HepG2 (cell line): ENCODE results near the gene ROM1.

ENCODE experiments used
- ATF7 ChIP-seq, 2 experiments: fragments of 450-650 bp in 1 of 2; sonication (generic) in 1 of 2; formaldehyde crosslinking in 1 of 2; IDR thresholded peaks; 2 replicates each; pipeline versions ENCODE4 v1.4.0 to v1.6.1; 2016 to 2020; ENCODE audit warnings: antibody characterized with exemption in 1 of 2, mild to moderate bottlenecking in 1 of 2, missing genetic modification reagents in 1 of 2
- CBX5 ChIP-seq: sonication (generic); formaldehyde crosslinking; IDR thresholded peaks from 2 replicates; pipeline ENCODE4 v1.4.0; 2020; ENCODE audit warnings: missing genetic modification reagents, borderline replicate concordance
- CREM ChIP-seq, 2 experiments: sonication (generic) in 1 of 2; formaldehyde crosslinking in 1 of 2; IDR thresholded peaks; 2 replicates each; pipeline versions ENCODE4 v1.4.0 to v1.6.1; 2016 to 2020; ENCODE audit warnings: antibody characterized with exemption in 1 of 2, mild to moderate bottlenecking in 1 of 2, missing genetic modification reagents in 1 of 2
- ELF4 ChIP-seq: sonication (generic); formaldehyde crosslinking; IDR thresholded peaks from 2 replicates; pipeline ENCODE4 v1.5.0; 2020; ENCODE audit warnings: missing genetic modification reagents, mild to moderate bottlenecking, moderate library complexity, borderline replicate concordance
- EZH2 ChIP-seq: conservative IDR thresholded peaks from 2 replicates; pipeline ENCODE4 v1.6.1; 2012; ENCODE audit warnings: mild to moderate bottlenecking, low read depth, low read length, moderate library complexity
- MYC ChIP-seq: sonication (generic); formaldehyde crosslinking; IDR thresholded peaks from 2 replicates; pipeline ENCODE4 v1.9.0; 2021; ENCODE audit warnings: missing genetic modification reagents, borderline replicate concordance
- MZF1 ChIP-seq: sonication (generic); formaldehyde crosslinking; IDR thresholded peaks from 2 replicates; pipeline ENCODE4 v1.8.1; 2023; ENCODE audit warnings: mild to moderate bottlenecking, missing genetic modification reagents, borderline replicate concordance
- POLR2AphosphoS5 ChIP-seq: IDR thresholded peaks from 2 replicates; pipeline ENCODE4 v1.6.1; 2012; ENCODE audit warnings: low read depth, low read length
- RAD21 ChIP-seq: fragments of 450-650 bp; formaldehyde crosslinking; IDR thresholded peaks from 2 replicates; pipeline ENCODE4 v1.5.0; 2020; ENCODE audit warnings: mild to moderate bottlenecking
- ZBTB10 ChIP-seq: sonication (generic); formaldehyde crosslinking; IDR thresholded peaks from 2 replicates; pipeline ENCODE4 v1.4.0; 2020; ENCODE audit warnings: missing genetic modification reagents, borderline replicate concordance
- ZFP36 ChIP-seq: fragments of 150-350 bp; IDR thresholded peaks from 2 replicates; pipeline ENCODE4 v1.6.1; 2018; ENCODE audit warnings: borderline replicate concordance, low read length, low read depth; ENCODE audit not compliant: partially characterized antibody
- ZNF12 ChIP-seq: sonication (generic); formaldehyde crosslinking; IDR thresholded peaks from 2 replicates; pipeline ENCODE4 v1.5.0; 2020; ENCODE audit warnings: missing genetic modification reagents
- TF ChIP-seq, protein P1 (sequence below): sonication (generic); formaldehyde crosslinking; IDR thresholded peaks from 2 replicates; pipeline ENCODE4 v1.5.0; 2020; ENCODE audit warnings: mild to moderate bottlenecking, missing genetic modification reagents, moderate library complexity
- TF ChIP-seq, protein P2 (sequence below): sonication (generic); formaldehyde crosslinking; IDR thresholded peaks from 2 replicates; pipeline ENCODE4 v1.4.0; 2020; ENCODE audit warnings: missing genetic modification reagents

DNA sequence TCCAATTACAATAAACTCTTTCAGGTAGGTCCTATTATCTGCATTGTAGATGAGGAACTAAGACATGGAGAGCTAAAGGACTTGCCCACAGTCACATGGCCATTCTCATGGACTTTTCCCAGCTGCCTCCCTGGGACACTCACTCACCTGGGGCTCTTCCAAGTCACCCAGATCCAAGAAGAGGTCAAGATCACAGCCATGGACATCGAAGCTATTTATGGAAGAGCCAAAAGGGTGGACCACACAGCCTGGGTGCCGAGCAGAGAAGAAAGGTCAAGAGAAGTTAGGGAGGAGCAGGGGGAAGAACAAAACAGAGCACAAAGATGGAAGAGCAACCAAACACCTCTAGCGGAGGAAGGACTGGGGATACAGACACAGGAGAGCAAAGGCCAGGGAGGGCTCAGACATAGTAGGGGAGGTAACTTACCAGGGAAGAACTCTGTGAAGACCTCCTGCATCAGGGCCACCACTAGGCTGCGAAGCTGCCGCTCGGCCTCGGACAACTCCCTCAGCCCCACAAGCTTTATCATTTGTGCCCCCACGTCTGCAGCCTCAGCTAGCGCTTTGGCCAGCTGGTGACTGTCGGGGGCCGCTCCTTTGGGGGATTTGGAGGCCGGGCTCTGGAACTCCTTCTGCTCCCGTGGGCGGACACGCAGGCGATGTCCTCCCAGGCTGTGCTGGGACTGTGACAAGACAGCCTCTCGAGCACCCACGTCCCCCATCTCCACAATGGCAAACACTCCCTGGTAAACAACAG lies 31.9 kb upstream of the ROM1 start:
- TF ChIP-seq CREM (IDR thresholded peaks at IDR 0.05) (no peak), CREM (CRISPR knock-in tag; IDR thresholded peaks at IDR 0.05) (no peak), ELF4 (CRISPR knock-in tag) (no peak), MZF1 (CRISPR knock-in tag) (no peak), ZFP36 (no peak), RAD21 (CRISPR knock-in tag) (no peak), ZNF12 (CRISPR knock-in tag) (no peak), MYC (CRISPR knock-in tag) (no peak), ATF7 (IDR thresholded peaks at IDR 0.05) (no peak), ATF7 (CRISPR knock-in tag; IDR thresholded peaks at IDR 0.05) (no peak), ZBTB10 (CRISPR knock-in tag) (no peak), POLR2AphosphoS5 (no peak), EZH2 (no peak), CBX5 (no peak)
- TF ChIP-seq, protein P1, sequence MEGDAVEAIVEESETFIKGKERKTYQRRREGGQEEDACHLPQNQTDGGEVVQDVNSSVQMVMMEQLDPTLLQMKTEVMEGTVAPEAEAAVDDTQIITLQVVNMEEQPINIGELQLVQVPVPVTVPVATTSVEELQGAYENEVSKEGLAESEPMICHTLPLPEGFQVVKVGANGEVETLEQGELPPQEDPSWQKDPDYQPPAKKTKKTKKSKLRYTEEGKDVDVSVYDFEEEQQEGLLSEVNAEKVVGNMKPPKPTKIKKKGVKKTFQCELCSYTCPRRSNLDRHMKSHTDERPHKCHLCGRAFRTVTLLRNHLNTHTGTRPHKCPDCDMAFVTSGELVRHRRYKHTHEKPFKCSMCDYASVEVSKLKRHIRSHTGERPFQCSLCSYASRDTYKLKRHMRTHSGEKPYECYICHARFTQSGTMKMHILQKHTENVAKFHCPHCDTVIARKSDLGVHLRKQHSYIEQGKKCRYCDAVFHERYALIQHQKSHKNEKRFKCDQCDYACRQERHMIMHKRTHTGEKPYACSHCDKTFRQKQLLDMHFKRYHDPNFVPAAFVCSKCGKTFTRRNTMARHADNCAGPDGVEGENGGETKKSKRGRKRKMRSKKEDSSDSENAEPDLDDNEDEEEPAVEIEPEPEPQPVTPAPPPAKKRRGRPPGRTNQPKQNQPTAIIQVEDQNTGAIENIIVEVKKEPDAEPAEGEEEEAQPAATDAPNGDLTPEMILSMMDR (CRISPR knock-in tag): no peak
- TF ChIP-seq, protein P2, sequence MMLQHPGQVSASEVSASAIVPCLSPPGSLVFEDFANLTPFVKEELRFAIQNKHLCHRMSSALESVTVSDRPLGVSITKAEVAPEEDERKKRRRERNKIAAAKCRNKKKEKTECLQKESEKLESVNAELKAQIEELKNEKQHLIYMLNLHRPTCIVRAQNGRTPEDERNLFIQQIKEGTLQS: no peak
